Mucosa of stomach (tissue), 1 donor: ENCODE data around the gene APOL4.
"Not testable (repeated sequence)": the region's sequence is repeated elsewhere in the genome, so short reads cannot be mapped to it uniquely, and the experiment has no call there.

Experiments
- H3K27me3 ChIP-seq: one replicate; pipeline ENCODE4 v1.7.0; 2013; ENCODE audit warnings: mild to moderate bottlenecking, low read length; ENCODE audit not compliant: control insufficient read depth, insufficient read depth
- H3K36me3 ChIP-seq: one replicate; pipeline ENCODE4 v1.7.0; 2013; ENCODE audit warnings: low read length; ENCODE audit not compliant: control insufficient read depth, insufficient read depth
- H3K4me1 ChIP-seq: one replicate; pipeline ENCODE4 v1.7.0; 2013; ENCODE audit warnings: mild to moderate bottlenecking, low read length; ENCODE audit not compliant: control insufficient read depth, insufficient read depth
- H3K4me3 ChIP-seq: one replicate; pipeline ENCODE4 v1.7.0; 2013; ENCODE audit warnings: low read length
- H3K9ac ChIP-seq: one replicate; pipeline ENCODE4 v1.7.0; 2013; ENCODE audit warnings: mild to moderate bottlenecking, low read length, moderate library complexity
- H3K9me3 ChIP-seq: one replicate; pipeline ENCODE4 v1.7.0; 2013; ENCODE audit warnings: mild to moderate bottlenecking, low read length, moderate library complexity; ENCODE audit not compliant: control insufficient read depth
- donor health status: Pancreatic carcinoma.

The APOL4 gene

GRCh38 chr22:36191106-36191836 lies 10.3 kb downstream of the APOL4 start:
- Histone ChIP-seq H3K4me1 (peaks cover 7% of the 10 kb centered on the region), H3K36me3 (no peaks in the 10 kb centered on the region), H3K9me3 (no peaks in the 10 kb centered on the region), H3K4me3 (no peak overlapping the region), H3K27me3 (no peaks in the 10 kb centered on the region), H3K9ac (no peak overlapping the region)

GRCh38 chr22:36187862-36188261 lies 13.7 kb downstream of the APOL4 start:
- H3K36me3 ChIP-seq, H3K27me3 ChIP-seq, H3K4me3 ChIP-seq, H3K9me3 ChIP-seq, H3K9ac ChIP-seq, H3K4me1 ChIP-seq: not testable (repeated sequence)

DNA sequence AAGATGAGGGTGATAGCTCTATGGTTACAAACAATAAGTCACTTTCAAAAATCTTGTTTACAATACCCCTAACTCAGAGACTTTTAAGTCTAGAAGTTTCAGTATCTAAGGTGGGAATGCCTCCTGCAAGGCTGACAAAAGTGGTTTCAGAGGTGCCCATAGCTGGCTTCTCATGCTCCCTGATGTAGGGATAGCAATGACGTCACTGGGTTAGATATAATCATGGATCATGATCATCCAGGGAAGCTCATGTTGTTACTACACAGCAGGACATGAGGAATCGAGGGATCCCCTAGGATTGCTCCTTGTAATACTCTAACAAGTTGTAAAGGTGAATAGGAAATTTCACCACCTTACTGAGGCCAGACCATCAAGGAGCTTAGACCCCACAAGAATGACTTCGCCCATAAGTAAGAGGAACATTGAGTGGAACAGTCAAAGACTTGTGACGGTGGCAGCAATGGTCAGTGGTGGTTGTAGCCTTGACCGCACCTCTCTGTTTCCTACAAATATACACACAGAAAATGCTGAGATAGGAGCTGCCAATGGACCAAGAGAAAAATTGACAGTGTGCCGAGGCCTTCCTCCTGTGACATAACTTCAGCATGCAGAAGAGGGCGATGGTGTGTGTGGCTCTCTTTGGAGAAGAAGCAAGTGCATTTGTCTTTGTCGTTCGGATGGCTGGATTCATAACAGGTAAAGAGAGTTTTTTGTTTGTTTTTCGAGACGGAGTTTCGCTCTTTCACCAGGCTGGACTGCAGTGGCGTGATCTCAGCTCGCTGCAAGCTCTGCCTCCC lies 15.6 kb downstream of the APOL4 start:
- Histone ChIP-seq H3K9ac (no peak overlapping the region), H3K9me3 (no peaks in the 10 kb centered on the region), H3K27me3 (no peaks in the 10 kb centered on the region), H3K4me3 (no peak overlapping the region), H3K36me3 (no peaks in the 10 kb centered on the region), H3K4me1 (peaks cover 6% of the 10 kb centered on the region)

DNA sequence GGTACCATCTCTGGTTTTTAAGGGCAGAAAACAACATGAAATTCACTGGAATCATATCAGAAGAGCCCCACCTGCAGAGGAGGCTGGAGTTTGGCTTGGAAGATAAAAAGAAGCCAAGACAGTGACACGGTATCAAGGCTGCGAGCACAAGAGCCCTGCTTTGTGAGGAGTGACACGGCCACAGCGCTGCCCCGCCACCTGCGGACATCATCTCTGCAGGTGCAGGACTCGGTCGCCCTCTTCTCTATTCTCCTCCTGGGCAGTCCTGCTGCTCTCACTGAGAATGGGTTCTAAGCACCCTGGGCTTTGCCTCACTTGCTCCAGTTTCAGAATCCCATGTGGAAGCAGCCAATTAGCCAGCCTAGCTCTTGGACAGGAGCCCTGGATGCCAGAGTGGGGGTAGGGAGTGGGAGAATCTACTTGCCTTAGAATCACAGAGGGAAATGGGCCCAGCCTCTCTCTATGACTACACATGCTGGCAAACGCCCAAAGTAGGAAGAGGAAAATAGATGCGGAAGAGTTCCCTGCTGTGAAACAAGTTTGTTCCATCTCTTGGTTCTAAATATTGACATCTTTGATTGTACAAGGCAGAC lies 17.1 kb downstream of the APOL4 start:
- Histone ChIP-seq H3K9me3 (no peaks in the 10 kb centered on the region), H3K4me3 (no peak overlapping the region), H3K36me3 (no peaks in the 10 kb centered on the region), H3K27me3 (no peaks in the 10 kb centered on the region), H3K9ac (no peak overlapping the region), H3K4me1 (peaks cover 10% of the 10 kb centered on the region)

GRCh38 chr22:36183446-36183845 lies 18.2 kb downstream of the APOL4 start:
- H3K9me3 ChIP-seq: no peaks in the 10 kb centered on the region
- no peak overlapping the region for H3K4me3 ChIP-seq
- H3K27me3 ChIP-seq: no peaks in the 10 kb centered on the region
- H3K4me1 ChIP-seq: peaks cover 10% of the 10 kb centered on the region
- no peaks in the 10 kb centered on the region for H3K36me3 ChIP-seq
- H3K9ac ChIP-seq: no peak overlapping the region

GRCh38 chr22:36182857-36183256 lies 18.8 kb downstream of the APOL4 start:
- H3K36me3 ChIP-seq: no peaks in the 10 kb centered on the region

DNA sequence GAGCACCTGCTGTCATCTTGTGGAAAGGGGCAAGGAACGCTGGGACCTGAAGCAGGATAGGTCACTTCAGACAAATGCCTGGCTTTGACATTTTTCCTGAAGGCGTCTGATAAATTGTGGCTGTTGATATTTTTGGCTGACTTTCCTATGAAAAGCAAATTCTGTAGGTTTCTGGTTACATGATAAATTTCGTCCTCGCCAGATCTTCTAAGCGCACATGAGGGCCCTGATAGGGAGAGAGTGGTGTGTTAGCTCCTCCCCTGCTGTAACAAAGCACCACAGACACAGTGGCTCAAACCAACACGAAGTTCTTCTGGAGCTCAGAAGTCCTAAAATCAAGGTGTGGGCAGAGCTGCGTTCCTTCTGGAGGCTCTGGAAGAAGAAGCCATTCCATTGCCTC lies 19.6 kb downstream of the APOL4 start:
- no peaks in the 10 kb centered on the region for H3K36me3 ChIP-seq
- H3K4me1 ChIP-seq: peaks cover 10% of the 10 kb centered on the region
- no peak overlapping the region for H3K9ac ChIP-seq
- H3K4me3 ChIP-seq: no peak overlapping the region
- no peaks in the 10 kb centered on the region for H3K9me3 ChIP-seq
- H3K27me3 ChIP-seq: no peaks in the 10 kb centered on the region

More at GRCh38 chr22:36182857-36183256, 18.8 kb downstream of the APOL4 start:
- Histone ChIP-seq H3K9me3 (no peaks in the 10 kb centered on the region), H3K4me3 (no peak overlapping the region), H3K9ac (no peak overlapping the region), H3K4me1 (peaks cover 10% of the 10 kb centered on the region), H3K27me3 (no peaks in the 10 kb centered on the region)

- H3K9ac ChIP-seq: no peak overlapping the region
- no peaks in the 10 kb centered on the region for H3K36me3 ChIP-seq
- H3K4me1 ChIP-seq: peaks cover 10% of the 10 kb centered on the region
- H3K9me3 ChIP-seq: no peaks in the 10 kb centered on the region
- no peaks in the 10 kb centered on the region for H3K27me3 ChIP-seq
- no peak overlapping the region for H3K4me3 ChIP-seq
Measured at GRCh38 chr22:36180928-36181327, 20.7 kb downstream of the APOL4 start.

DNA sequence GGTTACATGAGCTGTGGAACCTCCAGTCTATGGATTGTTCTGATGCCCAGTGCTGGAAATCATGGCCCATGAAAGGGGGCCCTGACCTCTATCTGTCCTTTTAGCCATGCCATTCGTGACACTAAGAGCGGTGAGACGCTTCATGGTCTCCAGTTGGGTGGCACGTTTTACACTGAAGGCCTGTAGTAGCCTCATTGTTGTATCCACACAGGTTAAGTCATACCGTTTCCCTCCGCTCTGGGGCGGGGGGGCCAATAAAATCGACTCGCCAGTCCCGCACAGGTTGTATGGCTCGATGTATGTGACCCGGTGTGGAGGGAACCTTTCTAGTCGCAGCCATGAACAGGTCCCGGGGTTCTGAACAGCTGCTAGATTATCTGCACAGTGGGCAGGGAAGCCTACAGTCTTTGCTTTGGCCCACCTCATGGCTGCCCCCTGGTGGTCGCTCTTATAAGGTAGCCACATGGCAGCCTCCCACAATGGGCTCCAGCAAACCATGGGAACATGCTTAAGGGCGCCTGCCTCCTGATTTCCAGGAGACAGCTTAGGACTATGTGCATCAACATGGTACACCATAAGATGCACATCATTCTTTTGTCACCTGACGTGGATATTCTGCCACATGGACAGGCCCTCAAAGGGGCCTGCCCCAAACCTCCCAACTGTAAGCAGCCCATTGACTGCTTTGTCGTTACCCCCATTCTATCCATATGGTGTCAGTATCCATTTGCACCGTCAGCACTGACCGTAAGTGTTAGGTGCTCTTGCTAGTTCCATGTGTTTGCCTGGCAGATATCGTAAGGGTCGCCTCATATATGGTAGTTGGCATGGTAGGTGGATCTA lies 21.4 kb downstream of the APOL4 start:
- Histone ChIP-seq H3K9ac (no peak overlapping the region), H3K4me1 (peaks cover 10% of the 10 kb centered on the region), H3K36me3 (no peaks in the 10 kb centered on the region), H3K9me3 (no peaks in the 10 kb centered on the region), H3K4me3 (no peak overlapping the region), H3K27me3 (no peaks in the 10 kb centered on the region)

GRCh38 chr22:36177160-36177559 lies 24.4 kb downstream of the APOL4 start:
- Histone ChIP-seq H3K4me1 (peaks cover 3% of the 10 kb centered on the region), H3K36me3 (no peaks in the 10 kb centered on the region), H3K9ac (no peak overlapping the region), H3K4me3 (no peak overlapping the region), H3K9me3 (no peaks in the 10 kb centered on the region), H3K27me3 (no peaks in the 10 kb centered on the region)

GRCh38 chr22:36175892-36176291 lies 25.7 kb downstream of the APOL4 start:
- no peaks in the 10 kb centered on the region for H3K27me3 ChIP-seq
- H3K9me3 ChIP-seq: no peaks in the 10 kb centered on the region
- H3K4me3 ChIP-seq: no peak overlapping the region
- no peak overlapping the region for H3K9ac ChIP-seq
- no peaks in the 10 kb centered on the region for H3K36me3 ChIP-seq
- peaks cover 3% of the 10 kb centered on the region for H3K4me1 ChIP-seq
